Ishikawa (cell line): Measurements from ENCODE around the gene ZNF862.

Experiments
- CEBPB ChIP-seq: IDR thresholded peaks from 2 replicates; pipeline ENCODE4 v1.6.1; 2012
- CREB1 ChIP-seq: IDR thresholded peaks from 2 replicates; pipeline ENCODE4 v1.6.1; 2012; ENCODE audit warnings: low read depth
- EGR1 ChIP-seq: IDR thresholded peaks from 2 replicates; pipeline ENCODE4 v1.6.1; 2012
- EP300 ChIP-seq: IDR thresholded peaks from 2 replicates; pipeline ENCODE4 v1.6.1; 2012; ENCODE audit warnings: borderline replicate concordance
- FOXM1 ChIP-seq: IDR thresholded peaks from 2 replicates; pipeline ENCODE4 v1.6.1; 2012; ENCODE audit warnings: low read depth, borderline replicate concordance
- MAX ChIP-seq: IDR thresholded peaks from 2 replicates; pipeline ENCODE4 v1.6.1; 2012
- NFIC ChIP-seq: IDR thresholded peaks from 2 replicates; pipeline ENCODE4 v1.6.1; 2012
- RAD21 ChIP-seq: IDR thresholded peaks from 2 replicates; pipeline ENCODE4 v1.6.1; 2012; ENCODE audit warnings: low read depth
- REST ChIP-seq: IDR thresholded peaks from 2 replicates; pipeline ENCODE4 v1.6.1; 2012; ENCODE audit warnings: low read depth, mild to moderate bottlenecking
- TAF1 ChIP-seq: IDR thresholded peaks from 2 replicates; pipeline ENCODE4 v1.6.1; 2012; ENCODE audit warnings: low read depth, mild to moderate bottlenecking
- TCF12 ChIP-seq: IDR thresholded peaks from 2 replicates; pipeline ENCODE4 v1.6.1; 2012; ENCODE audit warnings: low read depth
- TEAD4 ChIP-seq: IDR thresholded peaks from 2 replicates; pipeline ENCODE4 v1.6.1; 2012
- USF1 ChIP-seq: IDR thresholded peaks from 2 replicates; pipeline ENCODE4 v1.6.1; 2012
- YY1 ChIP-seq: IDR thresholded peaks from 2 replicates; pipeline ENCODE4 v1.6.1; 2012; ENCODE audit warnings: low read depth
- ZBTB7A ChIP-seq: IDR thresholded peaks from 2 replicates; pipeline ENCODE4 v1.6.1; 2012; ENCODE audit warnings: low read depth

Gene ZNF862

GRCh38 chr7:149797771-149798170, 40.4 kb upstream of the ZNF862 start:
- TF ChIP-seq TAF1 (no peak), FOXM1 (no peak), EP300 (no peak), MAX (no peak), TCF12 (no peak), YY1 (no peak), CREB1 (no peak), RAD21 (no peak), EGR1 (no peak)

- TF ChIP-seq ZBTB7A (0 out of 2 replicates have a peak, but pooled peaks have one; percentile 40), RAD21 (peak; percentile 82), EP300 (no peak)
These were observed 38.6 kb upstream of the ZNF862 start for GRCh38 chr7:149799397-149800168.

- TF ChIP-seq EGR1 (no peak), CREB1 (no peak), NFIC (no peak), YY1 (no peak), TAF1 (no peak), USF1 (no peak), MAX (no peak), EP300 (no peak), FOXM1 (no peak)
These were observed 38.0 kb upstream of the ZNF862 start for GRCh38 chr7:149800169-149800555.

GRCh38 chr7:149801002-149801566, 37.1 kb upstream of the ZNF862 start:
- TF ChIP-seq ZBTB7A (no peak), EGR1 (no peak), EP300 (no peak), RAD21 (no peak), MAX (no peak), TCF12 (no peak), TEAD4 (no peak), REST (no peak), FOXM1 (no peak), NFIC (no peak), CREB1 (no peak), USF1 (no peak), YY1 (no peak), CEBPB (no peak), TAF1 (no peak)

- no peak for TF ChIP-seq USF1
- TF ChIP-seq TAF1 = no peak
- TF ChIP-seq CEBPB = no peak
- TF ChIP-seq TCF12 = no peak
- TF ChIP-seq NFIC = no peak
- no peak for TF ChIP-seq MAX
- TF ChIP-seq YY1 = no peak
- TF ChIP-seq TEAD4 = no peak
- no peak for TF ChIP-seq FOXM1
- no peak for TF ChIP-seq EP300
- TF ChIP-seq REST = no peak
- no peak for TF ChIP-seq CREB1
- TF ChIP-seq ZBTB7A = no peak
- TF ChIP-seq EGR1 = no peak
- TF ChIP-seq RAD21 = no peak
These were observed 36.4 kb upstream of the ZNF862 start for GRCh38 chr7:149801816-149802215.
